K562 (cell line): ENCODE measurements around the gene GLUL. TPM values are rescaled to one million over a fixed set of nuclear protein-coding genes. Genes with fewer than 3 reads are reported as not detected.

ENCODE experiments used
- HNRNPK ChIP-seq: fragments of 200-400 bp; formaldehyde crosslinking; IDR thresholded peaks from one replicate; pipeline ENCODE4 v1.6.1; 2018; ENCODE audit warnings: mild to moderate bottlenecking, low read depth, low read length; ENCODE audit not compliant: poor library complexity, severe bottlenecking
- POLR2B ChIP-seq: fragments of 450-650 bp; IDR thresholded peaks from 2 replicates; pipeline ENCODE4 v1.6.1; 2018; ENCODE audit warnings: low read depth; ENCODE audit not compliant: partially characterized antibody
- RBM39 ChIP-seq: fragments of 200-400 bp; formaldehyde crosslinking; optimal IDR thresholded peaks from 2 replicates; pipeline ENCODE3; 2018; ENCODE audit warnings: low read depth, low read length
- SMARCE1 ChIP-seq: fragments of 450-650 bp; IDR thresholded peaks from 2 replicates; pipeline ENCODE4 v1.7.1; 2016; ENCODE audit warnings: mild to moderate bottlenecking
- STAT5B ChIP-seq: fragments of 250-450 bp; sonication (Bioruptor Pico); IDR thresholded peaks from 2 replicates; pipeline ENCODE4 v1.8.0; 2021; ENCODE audit warnings: mild to moderate bottlenecking, inconsistent platforms
- TAF9B ChIP-seq: fragments of 450-650 bp; IDR thresholded peaks from 2 replicates; pipeline ENCODE4 v1.6.1; 2018; ENCODE audit warnings: mild to moderate bottlenecking; ENCODE audit not compliant: partially characterized antibody
- ZBTB17 ChIP-seq: fragments of 450-650 bp; formaldehyde crosslinking; IDR thresholded peaks from 2 replicates; pipeline ENCODE4 v1.4.0; 2020; ENCODE audit warnings: mild to moderate bottlenecking
- ZNF134 ChIP-seq: fragments of 250-450 bp; sonication (Bioruptor Pico); conservative IDR thresholded peaks from 2 replicates; pipeline ENCODE4 v1.4.0; 2020
- polyA plus RNA-seq, 8 experiments: library from polyadenylated mRNA; depleted of rRNA in 4 of 8; stranded (reverse) in 5 of 8; unstranded in 3 of 8; fragments of >200 nt; fragmentation: Nextera tagmentation in 2 of 8; fragmentation: Illumina TruSeq in 1 of 8; extraction: Ambion mirVana in 2 of 8; extraction: Trizol in 1 of 8; gene quantifications; 2 replicates each; pipeline versions ENCODE4 v1.2.1 to v1.2.3, GENCODE V29; 2011 to 2014; ENCODE audit warnings: inconsistent platforms in 1 of 8, missing spikeins in 1 of 8
- total RNA-seq, 7 experiments: library from RNA; depleted of rRNA in 6 of 7; stranded (reverse); fragments of >200 nt in 6 of 7; fragmentation: Illumina TruSeq in 2 of 7; extraction: Trizol in 2 of 7; gene quantifications; 2 replicates each; pipeline versions ENCODE4 v1.2.1 to v1.2.3, GENCODE V29; 2011 to 2021; ENCODE audit warnings: low replicate concordance in 1 of 7
- TF ChIP-seq, protein P1 (sequence below): fragments of 250-450 bp; sonication (Bioruptor Pico); IDR thresholded peaks from 2 replicates; pipeline ENCODE4 v1.5.0; 2022; ENCODE audit warnings: mild to moderate bottlenecking
- TF ChIP-seq, protein P2 (sequence below): sonication (generic); formaldehyde crosslinking; IDR thresholded peaks from 2 replicates; pipeline ENCODE4 v1.8.1; 2022; ENCODE audit warnings: missing genetic modification reagents
- TF ChIP-seq, protein P3 (sequence below): fragments of 450-650 bp; IDR thresholded peaks from 2 replicates; pipeline ENCODE4 v1.6.1; 2016; ENCODE audit warnings: low read depth
- TF ChIP-seq, protein P4 (sequence below): fragments of 450-650 bp; IDR thresholded peaks from 2 replicates; pipeline ENCODE4 v1.6.1; 2016; ENCODE audit warnings: low read depth, mild to moderate bottlenecking, moderate library complexity
- TF ChIP-seq, protein P5 (sequence below): fragments of 250-450 bp; sonication (Bioruptor Pico); IDR thresholded peaks from 2 replicates; pipeline ENCODE4 v1.6.1; 2021; ENCODE audit warnings: mild to moderate bottlenecking

The GLUL gene
- total and polyA plus RNA-seq, 9 of the 15 experiments (the other 6 are each of a cell fraction or from before 2014, with no cell fraction given), result 1,088 to 4,222 (median 1,338) TPM

DNA sequence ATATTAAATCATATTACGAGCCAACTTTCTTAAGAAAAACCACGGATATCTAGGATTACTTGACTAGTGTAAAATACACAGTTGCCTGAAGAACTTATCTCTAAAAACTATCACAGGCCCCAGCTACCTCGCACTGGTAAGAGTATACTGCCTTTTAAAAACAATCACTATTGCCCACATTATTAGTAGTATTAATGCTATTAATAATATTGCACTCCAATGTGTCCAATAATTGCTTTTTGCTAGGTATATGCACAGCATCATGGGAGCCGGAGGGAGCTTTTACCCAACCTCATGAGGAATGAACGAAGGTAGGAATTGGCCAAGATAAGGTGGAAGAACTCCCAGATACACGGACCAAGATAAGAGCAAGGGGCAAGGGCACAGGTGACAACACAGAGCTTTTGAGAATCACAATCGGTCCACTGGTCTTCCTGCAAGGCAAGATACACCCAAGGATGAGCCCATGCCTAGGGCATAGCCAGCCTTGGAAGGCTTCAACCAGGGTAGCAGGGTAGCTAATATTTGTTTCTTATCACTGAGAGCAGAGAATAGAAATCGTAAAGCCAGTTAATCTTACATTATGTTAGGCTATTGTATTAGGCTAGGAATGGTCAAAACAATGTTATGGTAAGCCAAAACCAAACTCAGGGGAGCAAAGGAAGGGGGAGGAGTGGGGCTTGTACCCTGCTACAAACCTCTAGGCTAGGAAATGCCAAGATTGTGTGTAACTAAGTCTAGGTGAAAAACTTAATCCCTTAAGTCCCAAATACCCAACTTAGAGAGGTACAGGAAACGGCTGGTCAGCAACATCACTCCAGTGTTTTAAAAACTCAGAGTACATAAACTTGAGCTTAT lies 9.4 kb downstream of the GLUL start (continued):
- TF ChIP-seq STAT5B (CRISPR knock-in tag), result no peak
- no peak for TF ChIP-seq HNRNPK
- peak; percentile 56 for TF ChIP-seq POLR2B
- no peak for TF ChIP-seq RBM39
- no peak for TF ChIP-seq ZNF134 (CRISPR knock-in tag)
- TF ChIP-seq, protein P1, sequence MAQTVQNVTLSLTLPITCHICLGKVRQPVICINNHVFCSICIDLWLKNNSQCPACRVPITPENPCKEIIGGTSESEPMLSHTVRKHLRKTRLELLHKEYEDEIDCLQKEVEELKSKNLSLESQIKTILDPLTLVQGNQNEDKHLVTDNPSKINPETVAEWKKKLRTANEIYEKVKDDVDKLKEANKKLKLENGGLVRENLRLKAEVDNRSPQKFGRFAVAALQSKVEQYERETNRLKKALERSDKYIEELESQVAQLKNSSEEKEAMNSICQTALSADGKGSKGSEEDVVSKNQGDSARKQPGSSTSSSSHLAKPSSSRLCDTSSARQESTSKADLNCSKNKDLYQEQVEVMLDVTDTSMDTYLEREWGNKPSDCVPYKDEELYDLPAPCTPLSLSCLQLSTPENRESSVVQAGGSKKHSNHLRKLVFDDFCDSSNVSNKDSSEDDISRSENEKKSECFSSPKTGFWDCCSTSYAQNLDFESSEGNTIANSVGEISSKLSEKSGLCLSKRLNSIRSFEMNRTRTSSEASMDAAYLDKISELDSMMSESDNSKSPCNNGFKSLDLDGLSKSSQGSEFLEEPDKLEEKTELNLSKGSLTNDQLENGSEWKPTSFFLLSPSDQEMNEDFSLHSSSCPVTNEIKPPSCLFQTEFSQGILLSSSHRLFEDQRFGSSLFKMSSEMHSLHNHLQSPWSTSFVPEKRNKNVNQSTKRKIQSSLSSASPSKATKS, result peak; percentile 36; the same call in 1 of the 2 replicates
- TF ChIP-seq, protein P2, sequence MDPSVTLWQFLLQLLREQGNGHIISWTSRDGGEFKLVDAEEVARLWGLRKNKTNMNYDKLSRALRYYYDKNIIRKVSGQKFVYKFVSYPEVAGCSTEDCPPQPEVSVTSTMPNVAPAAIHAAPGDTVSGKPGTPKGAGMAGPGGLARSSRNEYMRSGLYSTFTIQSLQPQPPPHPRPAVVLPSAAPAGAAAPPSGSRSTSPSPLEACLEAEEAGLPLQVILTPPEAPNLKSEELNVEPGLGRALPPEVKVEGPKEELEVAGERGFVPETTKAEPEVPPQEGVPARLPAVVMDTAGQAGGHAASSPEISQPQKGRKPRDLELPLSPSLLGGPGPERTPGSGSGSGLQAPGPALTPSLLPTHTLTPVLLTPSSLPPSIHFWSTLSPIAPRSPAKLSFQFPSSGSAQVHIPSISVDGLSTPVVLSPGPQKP (CRISPR knock-in tag), result no peak
- no peak for TF ChIP-seq TAF9B
- TF ChIP-seq, protein P3, sequence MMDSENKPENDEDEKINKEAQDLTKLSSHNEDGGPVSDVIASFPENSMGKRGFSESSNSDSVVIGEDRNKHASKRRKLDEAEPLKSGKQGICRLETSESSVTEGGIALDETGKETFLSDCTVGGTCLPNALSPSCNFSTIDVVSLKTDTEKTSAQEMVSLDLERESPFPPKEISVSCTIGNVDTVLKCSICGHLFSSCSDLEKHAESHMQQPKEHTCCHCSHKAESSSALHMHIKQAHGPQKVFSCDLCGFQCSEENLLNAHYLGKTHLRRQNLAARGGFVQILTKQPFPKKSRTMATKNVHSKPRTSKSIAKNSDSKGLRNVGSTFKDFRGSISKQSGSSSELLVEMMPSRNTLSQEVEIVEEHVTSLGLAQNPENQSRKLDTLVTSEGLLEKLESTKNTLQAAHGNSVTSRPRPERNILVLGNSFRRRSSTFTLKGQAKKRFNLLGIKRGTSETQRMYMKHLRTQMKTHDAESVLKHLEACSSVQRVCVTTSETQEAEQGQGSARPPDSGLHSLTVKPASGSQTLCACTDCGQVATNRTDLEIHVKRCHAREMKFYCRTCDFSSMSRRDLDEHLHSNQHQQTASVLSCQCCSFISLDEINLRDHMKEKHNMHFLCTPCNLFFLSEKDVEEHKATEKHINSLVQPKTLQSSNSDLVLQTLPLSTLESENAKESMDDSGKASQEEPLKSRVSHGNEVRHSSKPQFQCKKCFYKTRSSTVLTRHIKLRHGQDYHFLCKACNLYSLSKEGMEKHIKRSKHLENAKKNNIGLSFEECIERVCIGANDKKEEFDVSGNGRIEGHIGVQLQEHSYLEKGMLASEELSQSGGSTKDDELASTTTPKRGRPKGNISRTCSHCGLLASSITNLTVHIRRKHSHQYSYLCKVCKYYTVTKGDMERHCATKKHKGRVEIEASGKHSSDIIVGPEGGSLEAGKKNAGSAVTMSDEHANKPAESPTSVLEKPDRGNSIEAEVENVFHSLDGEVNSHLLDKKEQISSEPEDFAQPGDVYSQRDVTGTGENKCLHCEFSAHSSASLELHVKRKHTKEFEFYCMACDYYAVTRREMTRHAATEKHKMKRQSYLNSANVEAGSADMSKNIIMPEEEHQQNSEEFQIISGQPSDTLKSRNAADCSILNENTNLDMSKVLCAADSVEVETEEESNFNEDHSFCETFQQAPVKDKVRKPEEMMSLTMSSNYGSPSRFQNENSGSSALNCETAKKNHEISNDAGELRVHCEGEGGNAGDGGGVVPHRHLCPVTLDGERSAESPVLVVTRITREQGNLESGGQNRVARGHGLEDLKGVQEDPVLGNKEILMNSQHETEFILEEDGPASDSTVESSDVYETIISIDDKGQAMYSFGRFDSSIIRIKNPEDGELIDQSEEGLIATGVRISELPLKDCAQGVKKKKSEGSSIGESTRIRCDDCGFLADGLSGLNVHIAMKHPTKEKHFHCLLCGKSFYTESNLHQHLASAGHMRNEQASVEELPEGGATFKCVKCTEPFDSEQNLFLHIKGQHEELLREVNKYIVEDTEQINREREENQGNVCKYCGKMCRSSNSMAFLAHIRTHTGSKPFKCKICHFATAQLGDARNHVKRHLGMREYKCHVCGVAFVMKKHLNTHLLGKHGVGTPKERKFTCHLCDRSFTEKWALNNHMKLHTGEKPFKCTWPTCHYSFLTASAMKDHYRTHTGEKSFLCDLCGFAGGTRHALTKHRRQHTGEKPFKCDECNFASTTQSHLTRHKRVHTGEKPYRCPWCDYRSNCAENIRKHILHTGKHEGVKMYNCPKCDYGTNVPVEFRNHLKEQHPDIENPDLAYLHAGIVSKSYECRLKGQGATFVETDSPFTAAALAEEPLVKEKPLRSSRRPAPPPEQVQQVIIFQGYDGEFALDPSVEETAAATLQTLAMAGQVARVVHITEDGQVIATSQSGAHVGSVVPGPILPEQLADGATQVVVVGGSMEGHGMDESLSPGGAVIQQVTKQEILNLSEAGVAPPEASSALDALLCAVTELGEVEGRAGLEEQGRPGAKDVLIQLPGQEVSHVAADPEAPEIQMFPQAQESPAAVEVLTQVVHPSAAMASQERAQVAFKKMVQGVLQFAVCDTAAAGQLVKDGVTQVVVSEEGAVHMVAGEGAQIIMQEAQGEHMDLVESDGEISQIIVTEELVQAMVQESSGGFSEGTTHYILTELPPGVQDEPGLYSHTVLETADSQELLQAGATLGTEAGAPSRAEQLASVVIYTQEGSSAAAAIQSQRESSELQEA, result no peak
- TF ChIP-seq, protein P4, sequence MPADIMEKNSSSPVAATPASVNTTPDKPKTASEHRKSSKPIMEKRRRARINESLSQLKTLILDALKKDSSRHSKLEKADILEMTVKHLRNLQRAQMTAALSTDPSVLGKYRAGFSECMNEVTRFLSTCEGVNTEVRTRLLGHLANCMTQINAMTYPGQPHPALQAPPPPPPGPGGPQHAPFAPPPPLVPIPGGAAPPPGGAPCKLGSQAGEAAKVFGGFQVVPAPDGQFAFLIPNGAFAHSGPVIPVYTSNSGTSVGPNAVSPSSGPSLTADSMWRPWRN, result no peak
- TF ChIP-seq SMARCE1, result no peak
- TF ChIP-seq, protein P5, sequence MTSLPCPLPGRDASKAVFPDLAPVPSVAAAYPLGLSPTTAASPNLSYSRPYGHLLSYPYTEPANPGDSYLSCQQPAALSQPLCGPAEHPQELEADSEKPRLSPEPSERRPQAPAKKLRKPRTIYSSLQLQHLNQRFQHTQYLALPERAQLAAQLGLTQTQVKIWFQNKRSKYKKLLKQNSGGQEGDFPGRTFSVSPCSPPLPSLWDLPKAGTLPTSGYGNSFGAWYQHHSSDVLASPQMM (CRISPR knock-in tag), result no peak
- no peak for TF ChIP-seq ZBTB17 (CRISPR knock-in tag)
